Astrocyte (in vitro differentiated cells and primary cell): ENCODE results near the gene UBE2Z. TPM values are rescaled to one million over a fixed set of nuclear protein-coding genes. Genes with fewer than 3 reads are reported as not detected.

Experiments
- DNase-seq: peaks from one replicate; pipeline ENCODE4 v3.0.0-alpha.2; 2010; ENCODE audit warnings: low read depth
- FAIRE-seq: peaks from 2 replicates; lab custom pipeline; 2011; peaks lifted over from hg19 to GRCh38; lab: Jason Lieb, UNC
- H2AFZ ChIP-seq: 2 replicates; pipeline ENCODE4 v1.6.0; 2012; ENCODE audit warnings: low read depth, low read length, inconsistent platforms
- H3K27ac ChIP-seq: 2 replicates; pipeline ENCODE4 v1.5.1; 2011; ENCODE audit warnings: low read depth, low read length, inconsistent platforms
- H3K27me3 ChIP-seq: 2 replicates; pipeline ENCODE4 v1.6.0; 2011; ENCODE audit warnings: low read length, inconsistent platforms; ENCODE audit not compliant: insufficient read depth
- H3K36me3 ChIP-seq: 2 replicates; pipeline ENCODE4 v1.5.1; 2011; ENCODE audit warnings: low read length, inconsistent platforms; ENCODE audit not compliant: insufficient read depth
- H3K4me1 ChIP-seq: 2 replicates; pipeline ENCODE4 v1.5.1; 2011; ENCODE audit warnings: low read length, inconsistent platforms; ENCODE audit not compliant: insufficient read depth
- H3K4me2 ChIP-seq: 2 replicates; pipeline ENCODE4 v1.6.0; 2012; ENCODE audit warnings: low read length, inconsistent platforms
- H3K4me3 ChIP-seq: 2 replicates; pipeline ENCODE4 v1.5.1; 2011; ENCODE audit warnings: low read depth, mild to moderate bottlenecking, low read length, inconsistent platforms; ENCODE audit not compliant: insufficient read depth
- H3K79me2 ChIP-seq: 2 replicates; pipeline ENCODE4 v1.6.0; 2012; ENCODE audit warnings: mild to moderate bottlenecking, low read length, inconsistent platforms; ENCODE audit not compliant: insufficient read depth
- H3K9ac ChIP-seq: 2 replicates; pipeline ENCODE4 v1.6.0; 2012; ENCODE audit warnings: mild to moderate bottlenecking, low read length, inconsistent platforms
- H3K9me3 ChIP-seq: 2 replicates; pipeline ENCODE4 v1.5.1; 2012; ENCODE audit warnings: low read depth, mild to moderate bottlenecking, low read length, inconsistent platforms; ENCODE audit not compliant: insufficient read depth
- H4K20me1 ChIP-seq: 2 replicates; pipeline ENCODE4 v1.6.0; 2012; ENCODE audit warnings: low read length, inconsistent platforms; ENCODE audit not compliant: insufficient read depth
- H3K27ac Mint-ChIP-seq: one replicate; pipeline ENCODE4 v1.8.0; 2021; ENCODE audit warnings: mild to moderate bottlenecking, mixed read lengths; ENCODE audit not compliant: unreplicated experiment
- H3K27me3 Mint-ChIP-seq: one replicate; pipeline ENCODE4 v1.8.0; 2021; ENCODE audit warnings: low read depth, mixed read lengths; ENCODE audit not compliant: unreplicated experiment
- H3K36me3 Mint-ChIP-seq: one replicate; pipeline ENCODE4 v1.8.0; 2021; ENCODE audit warnings: low read depth, mixed read lengths; ENCODE audit not compliant: unreplicated experiment
- H3K4me1 Mint-ChIP-seq: one replicate; pipeline ENCODE4 v1.8.0; 2021; ENCODE audit warnings: low read depth, mixed read lengths; ENCODE audit not compliant: unreplicated experiment
- H3K4me3 Mint-ChIP-seq: one replicate; pipeline ENCODE4 v1.8.0; 2021; ENCODE audit warnings: mild to moderate bottlenecking, moderate library complexity, mixed read lengths; ENCODE audit not compliant: unreplicated experiment
- H3K9me3 Mint-ChIP-seq: one replicate; pipeline ENCODE4 v1.8.0; 2021; ENCODE audit warnings: mild to moderate bottlenecking, mixed read lengths; ENCODE audit not compliant: unreplicated experiment
- CTCF ChIP-seq: IDR thresholded peaks from 2 replicates; pipeline ENCODE4 v1.5.1; 2011; ENCODE audit warnings: low read depth, mild to moderate bottlenecking, inconsistent platforms, low read length, moderate library complexity; ENCODE audit not compliant: insufficient read depth
- EZH2 ChIP-seq: IDR thresholded peaks from 2 replicates; pipeline ENCODE4 v1.6.1; 2012; ENCODE audit warnings: mild to moderate bottlenecking, low read length, inconsistent platforms; ENCODE audit not compliant: insufficient read depth
- total RNA-seq: library from RNA; stranded (reverse); gene quantifications from 2 replicates; pipeline ENCODE4 v1.2.1, GENCODE V29; 2021

Gene UBE2Z
- total RNA-seq, 1 donor from 2014 or later = 103 TPM

DNA sequence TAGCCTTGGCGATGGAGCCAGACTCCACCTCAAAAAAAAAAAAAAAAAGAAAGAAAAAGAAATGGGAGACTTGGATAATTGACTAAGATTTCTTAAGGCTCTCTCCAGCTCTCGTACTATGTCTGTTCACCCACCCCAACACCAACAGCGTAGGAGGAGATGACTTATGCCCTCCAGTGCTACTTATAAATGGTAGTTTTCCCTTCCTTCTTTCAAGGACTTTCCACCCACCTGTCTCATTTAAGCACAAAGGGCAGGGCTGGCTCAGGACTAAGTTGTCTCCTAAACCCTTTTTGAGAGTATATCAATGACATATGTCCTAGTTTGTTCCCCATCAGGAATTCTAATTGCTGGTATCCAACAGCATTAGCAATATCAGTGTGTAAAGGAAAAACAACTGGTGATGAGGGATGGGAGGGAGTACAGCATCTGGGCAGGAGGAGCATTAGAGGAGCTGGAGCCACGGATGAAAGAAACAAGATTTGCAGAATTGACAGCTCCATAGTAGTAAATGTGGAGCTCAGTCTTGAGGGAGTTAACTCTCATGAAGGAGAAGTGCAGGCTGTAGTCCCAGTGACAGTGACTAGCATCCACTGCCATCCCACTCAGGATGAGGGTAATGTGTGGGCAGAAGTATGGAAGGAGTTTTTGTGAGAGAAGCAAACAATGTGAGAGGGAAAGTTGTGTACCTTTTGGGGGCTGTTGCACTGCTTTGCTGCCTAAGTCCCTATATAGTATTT lies 17.2 kb downstream of the UBE2Z start:
- H3K4me2 ChIP-seq = no peak overlapping the region
- Mint-ChIP-seq H3K9me3 (no peaks in the 10 kb centered on the region), H3K27ac (no peak overlapping the region), H3K4me1 (peaks cover 3% of the 10 kb centered on the region), H3K4me3 (no peak overlapping the region), H3K36me3 (peaks cover 15% of the 10 kb centered on the region), H3K27me3 (no peaks in the 10 kb centered on the region)
- H3K79me2 ChIP-seq = peaks cover 27% of the 10 kb centered on the region
- no peak for DNase-seq
- peaks cover 85% of the 10 kb centered on the region for H4K20me1 ChIP-seq
- FAIRE-seq = no peak
- H3K9me3 ChIP-seq = no peaks in the 10 kb centered on the region
- H3K27me3 ChIP-seq = no peaks in the 10 kb centered on the region
- H3K27ac ChIP-seq = no peak overlapping the region
- peak overlapping the region; percentile 12 for H3K9ac ChIP-seq
- no peak overlapping the region for H3K4me3 ChIP-seq
- no peak for TF ChIP-seq CTCF
- TF ChIP-seq EZH2 = no peak
- no peak overlapping the region for H2AFZ ChIP-seq
- no peaks in the 10 kb centered on the region for H3K4me1 ChIP-seq
- peaks cover 79% of the 10 kb centered on the region for H3K36me3 ChIP-seq

GRCh38 chr17:48925991-48926342 lies 17.8 kb downstream of the UBE2Z start:
- Histone ChIP-seq H3K36me3 (peaks cover 79% of the 10 kb centered on the region), H2AFZ (no peak overlapping the region), H3K4me1 (no peaks in the 10 kb centered on the region), H3K27me3 (no peaks in the 10 kb centered on the region), H3K9ac (no peak overlapping the region), H3K4me3 (no peak overlapping the region), H3K79me2 (peaks cover 21% of the 10 kb centered on the region), H3K27ac (no peak overlapping the region), H3K4me2 (no peak overlapping the region), H4K20me1 (peaks cover 81% of the 10 kb centered on the region), H3K9me3 (no peaks in the 10 kb centered on the region)
- Mint-ChIP-seq H3K4me3 (no peak overlapping the region), H3K9me3 (no peaks in the 10 kb centered on the region), H3K36me3 (peaks cover 13% of the 10 kb centered on the region), H3K27me3 (no peaks in the 10 kb centered on the region), H3K27ac (no peak overlapping the region), H3K4me1 (peaks cover 3% of the 10 kb centered on the region)
- no peak for TF ChIP-seq CTCF
- no peak for TF ChIP-seq EZH2
- DNase-seq = no peak
- FAIRE-seq = no peak
